ENCODE data around the gene CTNNA3. TPM values are rescaled to one million over a fixed set of nuclear protein-coding genes. Genes with fewer than 3 reads are reported as not detected.
"Not testable (repeated sequence)": the region's sequence is repeated elsewhere in the genome, so short reads cannot be mapped to it uniquely, and the experiment has no call there.

CTNNA3 gene
- total and polyA plus RNA-seq, 2 donors (not counting 3 experiments of a cell fraction or from before 2014, with no cell fraction given), result not detected

DNA sequence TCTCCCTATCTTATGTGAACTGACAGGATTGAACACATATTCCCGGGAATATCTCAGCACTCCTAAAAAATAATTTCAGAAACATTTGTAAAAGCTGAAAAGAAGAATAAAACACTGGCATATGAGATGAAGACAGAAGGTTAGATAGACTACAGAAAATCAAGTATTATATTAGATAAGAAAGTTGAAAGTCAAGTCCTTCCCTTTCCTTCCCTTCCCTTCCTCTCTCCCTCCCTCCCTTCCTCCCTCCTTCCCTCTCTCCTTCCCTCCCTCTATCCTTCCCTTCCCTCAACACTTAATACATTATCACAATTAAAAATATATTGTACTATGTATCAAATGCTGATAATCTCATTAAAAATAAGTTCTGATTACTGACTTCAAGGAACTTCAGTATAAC, 122.5 kb downstream of the CTNNA3 start:
- Histone ChIP-seq H3K9me3 (replicated peaks; ENCODE audit: control insufficient read depth, insufficient read depth, low read length) (no peaks in the 10 kb centered on the region), H4K20me1 (replicated peaks; ENCODE audit: control insufficient read depth, extremely low read depth, insufficient read depth, low read length) (no peaks in the 10 kb centered on the region), H3K27me3 (ENCODE audit: control insufficient read depth in 2 of 2, insufficient read depth in 2 of 2, low read length in 2 of 2) (no peaks in the 10 kb centered on the region), H3K4me2 (ENCODE audit: insufficient read depth, low read length) (no peak overlapping the region), H3K27ac (ENCODE audit: insufficient read depth, low read depth, low read length) (no peak overlapping the region), H3K9me1 (replicated peaks; ENCODE audit: control insufficient read depth, extremely low read depth, insufficient read depth, low read length) (no peaks in the 10 kb centered on the region), H3K9ac (replicated peaks; ENCODE audit: extremely low read depth, insufficient read depth, low read length) (no peak overlapping the region), H3K79me2 (ENCODE audit: control insufficient read depth, insufficient read depth, low read length) (no peaks in the 10 kb centered on the region), H3K4me1 (ENCODE audit: control insufficient read depth, extremely low read depth, insufficient read depth, low read length) (no peaks in the 10 kb centered on the region), H2AFZ (ENCODE audit: low read depth, low read length) (no peak overlapping the region), H3K4me3 (replicated peaks in 1 of 3; ENCODE audit: insufficient read depth in 1 of 3, low read depth in 1 of 3, low read length in 3 of 3) (no peak overlapping the region), H3K36me3 (ENCODE audit: control insufficient read depth in 2 of 2, extremely low read depth in 1 of 2, insufficient read depth in 2 of 2, low read length in 2 of 2) (no peaks in the 10 kb centered on the region)
- POLR2A ChIA-PET, result no interaction called here
- TF ChIP-seq POLR2A (IDR thresholded peaks at IDR 0.05; ENCODE audit: low read depth, low read length) (no peak), FOS (IDR thresholded peaks at IDR 0.05; ENCODE audit: borderline replicate concordance, insufficient read depth, low read length) (no peak), GATA2 (IDR thresholded peaks at IDR 0.05; ENCODE audit: insufficient read depth, insufficient read length, low read depth, low read length) (no peak), MAX (IDR thresholded peaks at IDR 0.05; ENCODE audit: insufficient read depth, insufficient read length) (no peak), JUN (IDR thresholded peaks at IDR 0.05; ENCODE audit: borderline replicate concordance, insufficient read depth, insufficient read length, low read depth) (no peak)
- intact Hi-C loops (cut with micrococcal nuclease), result no loop called here
- CTCF ChIA-PET, result no interaction called here
- dilution Hi-C loops (cut with MboI; ENCODE audit: extremely low pct_ligation_motif_present, low sequenced_read_pairs), result no loop called here
- no peak for FAIRE-seq
- DNase-seq (ENCODE audit: low read depth, low spot score), result no peak
- BruUV-seq (replicated peaks), result no TSS peak

- H3K9me3 ChIP-seq (replicated peaks; ENCODE audit: control insufficient read depth, insufficient read depth, low read length), result no peaks in the 10 kb centered on the region
- dilution Hi-C loops (cut with MboI; ENCODE audit: extremely low pct_ligation_motif_present, low sequenced_read_pairs) (no loop called here), intact Hi-C loops (cut with micrococcal nuclease) (no loop called here)
- H3K9ac ChIP-seq (replicated peaks; ENCODE audit: extremely low read depth, insufficient read depth, low read length), result no peak overlapping the region
- H3K4me3 ChIP-seq (replicated peaks in 1 of 3; ENCODE audit: insufficient read depth in 1 of 3, low read depth in 1 of 3, low read length in 3 of 3), result no peak overlapping the region
- H3K36me3 ChIP-seq (ENCODE audit: control insufficient read depth in 2 of 2, extremely low read depth in 1 of 2, insufficient read depth in 2 of 2, low read length in 2 of 2), result no peaks in the 10 kb centered on the region
- no peak overlapping the region for H2AFZ ChIP-seq (ENCODE audit: low read depth, low read length)
- no peak for DNase-seq (ENCODE audit: low read depth, low spot score)
- no peaks in the 10 kb centered on the region for H3K9me1 ChIP-seq (replicated peaks; ENCODE audit: control insufficient read depth, extremely low read depth, insufficient read depth, low read length)
- no peak for FAIRE-seq
- POLR2A ChIA-PET, result no interaction called here
- H3K27ac ChIP-seq (ENCODE audit: insufficient read depth, low read depth, low read length), result no peak overlapping the region
- H3K27me3 ChIP-seq (ENCODE audit: control insufficient read depth in 2 of 2, insufficient read depth in 2 of 2, low read length in 2 of 2), result no peaks in the 10 kb centered on the region
- no peaks in the 10 kb centered on the region for H3K4me1 ChIP-seq (ENCODE audit: control insufficient read depth, extremely low read depth, insufficient read depth, low read length)
- no peak for TF ChIP-seq JUN (IDR thresholded peaks at IDR 0.05; ENCODE audit: borderline replicate concordance, insufficient read depth, insufficient read length, low read depth)
- TF ChIP-seq, protein P1, sequence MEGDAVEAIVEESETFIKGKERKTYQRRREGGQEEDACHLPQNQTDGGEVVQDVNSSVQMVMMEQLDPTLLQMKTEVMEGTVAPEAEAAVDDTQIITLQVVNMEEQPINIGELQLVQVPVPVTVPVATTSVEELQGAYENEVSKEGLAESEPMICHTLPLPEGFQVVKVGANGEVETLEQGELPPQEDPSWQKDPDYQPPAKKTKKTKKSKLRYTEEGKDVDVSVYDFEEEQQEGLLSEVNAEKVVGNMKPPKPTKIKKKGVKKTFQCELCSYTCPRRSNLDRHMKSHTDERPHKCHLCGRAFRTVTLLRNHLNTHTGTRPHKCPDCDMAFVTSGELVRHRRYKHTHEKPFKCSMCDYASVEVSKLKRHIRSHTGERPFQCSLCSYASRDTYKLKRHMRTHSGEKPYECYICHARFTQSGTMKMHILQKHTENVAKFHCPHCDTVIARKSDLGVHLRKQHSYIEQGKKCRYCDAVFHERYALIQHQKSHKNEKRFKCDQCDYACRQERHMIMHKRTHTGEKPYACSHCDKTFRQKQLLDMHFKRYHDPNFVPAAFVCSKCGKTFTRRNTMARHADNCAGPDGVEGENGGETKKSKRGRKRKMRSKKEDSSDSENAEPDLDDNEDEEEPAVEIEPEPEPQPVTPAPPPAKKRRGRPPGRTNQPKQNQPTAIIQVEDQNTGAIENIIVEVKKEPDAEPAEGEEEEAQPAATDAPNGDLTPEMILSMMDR (IDR thresholded peaks at IDR 0.05; ENCODE audit: extremely low read depth in 1 of 2, insufficient read depth in 1 of 2, low read depth in 1 of 2, low read length in 2 of 2), result no peak
- no TSS peak for BruUV-seq (replicated peaks)
- CTCF ChIA-PET, result no interaction called here
- H3K79me2 ChIP-seq (ENCODE audit: control insufficient read depth, insufficient read depth, low read length), result no peaks in the 10 kb centered on the region
- no peak overlapping the region for H3K4me2 ChIP-seq (ENCODE audit: insufficient read depth, low read length)
- no peaks in the 10 kb centered on the region for H4K20me1 ChIP-seq (replicated peaks; ENCODE audit: control insufficient read depth, extremely low read depth, insufficient read depth, low read length)
Observed at GRCh38 chr10:67571503-67571902, 124.5 kb downstream of the CTNNA3 start.

GRCh38 chr10:67558311-67558710, 137.7 kb downstream of the CTNNA3 start:
- H4K20me1 ChIP-seq (replicated peaks; ENCODE audit: control insufficient read depth, extremely low read depth, insufficient read depth, low read length); H3K27me3 ChIP-seq (ENCODE audit: control insufficient read depth in 2 of 2, insufficient read depth in 2 of 2, low read length in 2 of 2); H3K4me1 ChIP-seq (ENCODE audit: control insufficient read depth, extremely low read depth, insufficient read depth, low read length); H2AFZ ChIP-seq (ENCODE audit: low read depth, low read length); H3K36me3 ChIP-seq (ENCODE audit: control insufficient read depth in 2 of 2, extremely low read depth in 1 of 2, insufficient read depth in 2 of 2, low read length in 2 of 2); DNase-seq (ENCODE audit: low read depth, low spot score); H3K9ac ChIP-seq (replicated peaks; ENCODE audit: extremely low read depth, insufficient read depth, low read length); H3K79me2 ChIP-seq (ENCODE audit: control insufficient read depth, insufficient read depth, low read length); H3K4me3 ChIP-seq (replicated peaks in 1 of 3; ENCODE audit: insufficient read depth in 1 of 3, low read depth in 1 of 3, low read length in 3 of 3); H3K9me1 ChIP-seq (replicated peaks; ENCODE audit: control insufficient read depth, extremely low read depth, insufficient read depth, low read length); CTCF ChIA-PET; intact Hi-C loops (cut with micrococcal nuclease); H3K9me3 ChIP-seq (replicated peaks; ENCODE audit: control insufficient read depth, insufficient read depth, low read length); POLR2A ChIA-PET; H3K27ac ChIP-seq (ENCODE audit: insufficient read depth, low read depth, low read length); BruUV-seq (replicated peaks); H3K4me2 ChIP-seq (ENCODE audit: insufficient read depth, low read length); dilution Hi-C loops (cut with MboI; ENCODE audit: extremely low pct_ligation_motif_present, low sequenced_read_pairs); FAIRE-seq: not testable (repeated sequence)
